Measurements from ENCODE around the gene CEACAM6.
"Not testable (repeated sequence)": the region's sequence is repeated elsewhere in the genome, so short reads cannot be mapped to it uniquely, and the experiment has no call there.

CEACAM6 gene

GRCh38 chr19:41787055-41787454, 31.7 kb downstream of the CEACAM6 start:
- Histone ChIP-seq H3K9ac (ENCODE audit: low read length) (no peak overlapping the region), H3K4me3 (ENCODE audit: insufficient read depth in 1 of 2, low read depth in 1 of 2, low read length in 2 of 2) (no peak overlapping the region), H3K4me1 (ENCODE audit: control insufficient read depth, insufficient read depth, low read depth, low read length) (no peaks in the 10 kb centered on the region), H3K18ac (ENCODE audit: low read depth in 1 of 2, low read length in 2 of 2) (no peak overlapping the region), H2BK5ac (ENCODE audit: low read depth, low read length, poor library complexity, severe bottlenecking) (no peak overlapping the region), H2BK12ac (ENCODE audit: low read length in 2 of 2) (no peak overlapping the region), H4K91ac (ENCODE audit: low read length) (no peak overlapping the region), H4K8ac (ENCODE audit: low read length) (no peak overlapping the region), H3K36me3 (ENCODE audit: control insufficient read depth in 1 of 2, insufficient read depth in 2 of 2, low read depth in 1 of 2, low read length in 2 of 2) (no peaks in the 10 kb centered on the region), H3K27me3 (ENCODE audit: control insufficient read depth in 1 of 2, insufficient read depth in 1 of 2, low read length in 2 of 2) (peaks cover 19 to 66% of the 10 kb centered on the region in 2 experiments), H2BK15ac (ENCODE audit: low read depth, poor library complexity, severe bottlenecking) (no peak overlapping the region), H3K4me2 (ENCODE audit: low read length, poor library complexity, severe bottlenecking) (no peak overlapping the region), H3K14ac (ENCODE audit: low read length in 2 of 2) (no peak overlapping the region), H2AK5ac (ENCODE audit: low read length, severe bottlenecking) (no peak overlapping the region), H2BK120ac (ENCODE audit: low read depth, low read length) (no peak overlapping the region), H2AFZ (ENCODE audit: low read depth, low read length) (no peak overlapping the region), H3K27ac (ENCODE audit: low read length, poor library complexity, severe bottlenecking) (no peak overlapping the region), H3K9me3 (ENCODE audit: control insufficient read depth, low read length) (no peaks in the 10 kb centered on the region), H3K4ac (ENCODE audit: low read depth in 1 of 2, low read length in 2 of 2) (no peak overlapping the region), H3K23ac (ENCODE audit: low read length in 2 of 2) (no peak overlapping the region), H3K79me1 (replicated peaks; ENCODE audit: low read length, poor library complexity, severe bottlenecking) (no peaks in the 10 kb centered on the region)
- no peak for DNase-seq
- 59% methylated on average over 7 of the region's 7 CpGs for WGBS

GRCh38 chr19:41788518-41788917, 33.2 kb downstream of the CEACAM6 start:
- not testable (repeated sequence) for H4K91ac ChIP-seq (ENCODE audit: low read length); H3K18ac ChIP-seq (ENCODE audit: low read depth in 1 of 2, low read length in 2 of 2); H3K23ac ChIP-seq (ENCODE audit: low read length in 2 of 2); H3K36me3 ChIP-seq (ENCODE audit: control insufficient read depth in 1 of 2, insufficient read depth in 2 of 2, low read depth in 1 of 2, low read length in 2 of 2); H3K4ac ChIP-seq (ENCODE audit: low read depth in 1 of 2, low read length in 2 of 2); H2BK15ac ChIP-seq (ENCODE audit: low read depth, poor library complexity, severe bottlenecking); H2BK5ac ChIP-seq (ENCODE audit: low read depth, low read length, poor library complexity, severe bottlenecking); H3K9me3 ChIP-seq (ENCODE audit: control insufficient read depth, low read length); H2AK5ac ChIP-seq (ENCODE audit: low read length, severe bottlenecking); H3K4me1 ChIP-seq (ENCODE audit: control insufficient read depth, insufficient read depth, low read depth, low read length); H2AFZ ChIP-seq (ENCODE audit: low read depth, low read length); H2BK12ac ChIP-seq (ENCODE audit: low read length in 2 of 2); DNase-seq; H2BK120ac ChIP-seq (ENCODE audit: low read depth, low read length); H4K8ac ChIP-seq (ENCODE audit: low read length); H3K4me2 ChIP-seq (ENCODE audit: low read length, poor library complexity, severe bottlenecking); H3K79me1 ChIP-seq (replicated peaks; ENCODE audit: low read length, poor library complexity, severe bottlenecking); H3K4me3 ChIP-seq (ENCODE audit: insufficient read depth in 1 of 2, low read depth in 1 of 2, low read length in 2 of 2); H3K14ac ChIP-seq (ENCODE audit: low read length in 2 of 2); H3K27ac ChIP-seq (ENCODE audit: low read length, poor library complexity, severe bottlenecking); H3K9ac ChIP-seq (ENCODE audit: low read length)
- WGBS: no CpG with 5 or more reads among the region's 1 CpG
- H3K27me3 ChIP-seq (ENCODE audit: control insufficient read depth in 1 of 2, insufficient read depth in 1 of 2, low read length in 2 of 2): peaks cover 19 to 69% of the 10 kb centered on the region in 2 experiments

GRCh38 chr19:41789053-41789452, 33.7 kb downstream of the CEACAM6 start:
- not testable (repeated sequence) for H2BK15ac ChIP-seq (ENCODE audit: low read depth, poor library complexity, severe bottlenecking); H3K4me3 ChIP-seq (ENCODE audit: insufficient read depth in 1 of 2, low read depth in 1 of 2, low read length in 2 of 2); H2BK120ac ChIP-seq (ENCODE audit: low read depth, low read length); H3K9ac ChIP-seq (ENCODE audit: low read length); H3K18ac ChIP-seq (ENCODE audit: low read depth in 1 of 2, low read length in 2 of 2); H3K9me3 ChIP-seq (ENCODE audit: control insufficient read depth, low read length); H3K4ac ChIP-seq (ENCODE audit: low read depth in 1 of 2, low read length in 2 of 2); DNase-seq; H4K91ac ChIP-seq (ENCODE audit: low read length); H3K79me1 ChIP-seq (replicated peaks; ENCODE audit: low read length, poor library complexity, severe bottlenecking); H3K23ac ChIP-seq (ENCODE audit: low read length in 2 of 2); H4K8ac ChIP-seq (ENCODE audit: low read length); H2BK5ac ChIP-seq (ENCODE audit: low read depth, low read length, poor library complexity, severe bottlenecking); H2AK5ac ChIP-seq (ENCODE audit: low read length, severe bottlenecking); H2AFZ ChIP-seq (ENCODE audit: low read depth, low read length); H3K4me2 ChIP-seq (ENCODE audit: low read length, poor library complexity, severe bottlenecking); H2BK12ac ChIP-seq (ENCODE audit: low read length in 2 of 2); H3K36me3 ChIP-seq (ENCODE audit: control insufficient read depth in 1 of 2, insufficient read depth in 2 of 2, low read depth in 1 of 2, low read length in 2 of 2); H3K4me1 ChIP-seq (ENCODE audit: control insufficient read depth, insufficient read depth, low read depth, low read length); H3K27ac ChIP-seq (ENCODE audit: low read length, poor library complexity, severe bottlenecking); H3K14ac ChIP-seq (ENCODE audit: low read length in 2 of 2)
- 89% methylated on average over 3 of the region's 5 CpGs for WGBS
- H3K27me3 ChIP-seq (ENCODE audit: control insufficient read depth in 1 of 2, insufficient read depth in 1 of 2, low read length in 2 of 2): peaks cover 19 to 65% of the 10 kb centered on the region in 2 experiments

- Histone ChIP-seq H2BK5ac (ENCODE audit: low read depth, low read length, poor library complexity, severe bottlenecking) (no peak overlapping the region), H3K9ac (ENCODE audit: low read length) (no peak overlapping the region), H3K4ac (ENCODE audit: low read depth in 1 of 2, low read length in 2 of 2) (no peak overlapping the region), H2AFZ (ENCODE audit: low read depth, low read length) (no peak overlapping the region), H3K4me1 (ENCODE audit: control insufficient read depth, insufficient read depth, low read depth, low read length) (no peaks in the 10 kb centered on the region), H2AK5ac (ENCODE audit: low read length, severe bottlenecking) (no peak overlapping the region), H3K27me3 (ENCODE audit: control insufficient read depth in 1 of 2, insufficient read depth in 1 of 2, low read length in 2 of 2) (peaks cover 10 to 60% of the 10 kb centered on the region in 2 experiments), H2BK15ac (ENCODE audit: low read depth, poor library complexity, severe bottlenecking) (no peak overlapping the region), H3K9me3 (ENCODE audit: control insufficient read depth, low read length) (no peaks in the 10 kb centered on the region), H3K23ac (ENCODE audit: low read length in 2 of 2) (no peak overlapping the region), H3K36me3 (ENCODE audit: control insufficient read depth in 1 of 2, insufficient read depth in 2 of 2, low read depth in 1 of 2, low read length in 2 of 2) (no peaks in the 10 kb centered on the region), H2BK120ac (ENCODE audit: low read depth, low read length) (no peak overlapping the region), H3K79me1 (replicated peaks; ENCODE audit: low read length, poor library complexity, severe bottlenecking) (no peaks in the 10 kb centered on the region), H3K27ac (ENCODE audit: low read length, poor library complexity, severe bottlenecking) (no peak overlapping the region), H3K18ac (ENCODE audit: low read depth in 1 of 2, low read length in 2 of 2) (no peak overlapping the region), H2BK12ac (ENCODE audit: low read length in 2 of 2) (no peak overlapping the region), H3K14ac (ENCODE audit: low read length in 2 of 2) (no peak overlapping the region), H3K4me3 (ENCODE audit: insufficient read depth in 1 of 2, low read depth in 1 of 2, low read length in 2 of 2) (no peak overlapping the region), H4K91ac (ENCODE audit: low read length) (no peak overlapping the region), H3K4me2 (ENCODE audit: low read length, poor library complexity, severe bottlenecking) (no peak overlapping the region), H4K8ac (ENCODE audit: low read length) (no peak overlapping the region)
- DNase-seq: no peak
- 58% methylated on average over 20 of the region's 22 CpGs for WGBS
Observed at GRCh38 chr19:41792513-41793413, 37.4 kb downstream of the CEACAM6 start.
